DMS53 (cell line): ENCODE measurements around the gene ZNF524.
A peak's percentile ranks its signal among the peaks of the same experiment; 100 is the strongest.
"Not testable (repeated sequence)": the region's sequence is repeated elsewhere in the genome, so short reads cannot be mapped to it uniquely, and the experiment has no call there.

Experiments
- DNase-seq: peaks from one replicate; lab custom pipeline; 2025; lab: John Stamatoyannopoulos, UW

The ZNF524 gene

GRCh38 chr19:55599842-55600661, at the start of gene ZNF524:
Gene ZNF524, plus strand, starts transcription at chr19:55600288. Its CDS starts 1,825 bp downstream, at chr19:55602113.
- DNase-seq, result peak; percentile 94

DNA sequence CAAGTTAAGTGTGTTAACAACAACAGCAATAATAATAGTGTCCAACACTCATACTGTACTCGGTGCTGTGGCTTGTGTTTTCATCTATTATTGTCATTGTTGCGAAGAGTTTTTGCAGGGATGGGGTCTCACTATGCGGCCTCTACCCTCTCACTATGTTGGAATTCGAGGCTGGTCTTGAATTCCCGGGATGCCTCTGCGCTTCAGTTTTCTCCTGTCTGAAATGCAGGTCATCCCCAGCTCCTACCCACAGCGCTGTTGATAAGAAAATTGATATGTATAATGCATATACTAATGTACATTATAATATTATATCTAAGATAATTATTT, 49.8 kb upstream of the ZNF524 start:
- DNase-seq, result no peak

DNA sequence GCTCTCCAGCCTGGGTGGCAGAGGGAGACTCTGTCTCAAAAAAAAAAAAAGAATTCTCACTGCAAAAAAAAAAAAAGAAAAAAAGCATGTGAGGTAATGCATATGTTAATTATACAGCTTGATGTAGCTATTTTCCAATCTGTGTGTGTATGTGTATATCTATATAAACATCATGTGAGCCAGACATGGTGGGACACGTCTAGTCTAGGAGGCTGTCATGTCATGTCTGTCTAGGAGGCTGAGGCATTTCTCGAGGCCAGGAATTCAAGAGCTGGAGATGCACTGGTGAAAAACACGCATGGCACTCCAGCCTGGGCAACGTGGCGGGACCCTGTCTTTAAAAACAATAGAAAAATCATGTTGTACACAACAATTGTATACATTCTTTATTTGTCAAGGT, 47.9 kb upstream of the ZNF524 start:
- no peak for DNase-seq

DNA sequence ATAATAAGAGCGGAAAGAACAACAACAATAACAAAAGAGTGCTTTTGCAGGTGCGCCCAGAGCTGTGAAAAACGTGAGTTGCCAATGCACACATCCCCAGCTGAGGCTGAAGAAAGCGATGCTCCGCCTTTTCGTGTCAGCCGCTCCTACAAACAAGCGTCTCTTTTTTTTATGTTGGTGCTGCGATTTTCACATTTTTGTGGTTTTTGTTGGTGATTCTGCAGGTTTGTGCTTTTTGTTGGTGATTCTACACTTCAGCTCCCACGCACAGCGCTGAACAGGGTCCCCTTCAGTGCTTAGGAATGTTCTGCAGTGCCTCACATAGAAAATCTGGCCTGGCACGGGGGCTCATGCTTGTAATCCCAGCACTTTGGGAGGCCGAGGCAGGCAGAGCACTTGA, 47.5 kb upstream of the ZNF524 start:
- no peak for DNase-seq

- no peak for DNase-seq
Observed at GRCh38 chr19:55553217-55554182, 46.6 kb upstream of the ZNF524 start.

- DNase-seq, result no peak
Observed at GRCh38 chr19:55554302-55554701, 45.8 kb upstream of the ZNF524 start.

GRCh38 chr19:55554741-55555152, 45.3 kb upstream of the ZNF524 start:
- no peak for DNase-seq

GRCh38 chr19:55559684-55560083, 40.4 kb upstream of the ZNF524 start:
- no peak for DNase-seq

GRCh38 chr19:55563261-55563690, 36.8 kb upstream of the ZNF524 start:
- peak; percentile 51 for DNase-seq

DNA sequence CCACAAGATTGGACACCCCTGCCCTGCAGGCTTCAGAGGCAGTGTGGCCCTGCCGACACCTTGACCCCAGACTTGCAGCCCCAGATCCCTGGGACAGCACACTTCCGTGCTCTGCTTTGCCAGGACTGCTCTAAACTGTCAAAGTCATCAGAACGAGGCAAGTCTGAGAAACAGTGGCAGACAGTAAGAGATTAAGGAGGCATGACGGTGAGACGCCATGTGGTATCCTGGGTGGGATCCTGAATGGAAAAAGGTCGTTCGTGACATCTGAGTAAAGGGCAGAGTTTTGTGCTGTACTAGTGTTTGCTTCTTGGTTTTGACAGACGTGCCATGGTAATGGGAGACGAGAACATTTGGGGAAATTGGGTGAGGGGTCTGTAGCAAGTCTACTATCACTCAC, 33.3 kb upstream of the ZNF524 start:
- DNase-seq, result no peak

DNA sequence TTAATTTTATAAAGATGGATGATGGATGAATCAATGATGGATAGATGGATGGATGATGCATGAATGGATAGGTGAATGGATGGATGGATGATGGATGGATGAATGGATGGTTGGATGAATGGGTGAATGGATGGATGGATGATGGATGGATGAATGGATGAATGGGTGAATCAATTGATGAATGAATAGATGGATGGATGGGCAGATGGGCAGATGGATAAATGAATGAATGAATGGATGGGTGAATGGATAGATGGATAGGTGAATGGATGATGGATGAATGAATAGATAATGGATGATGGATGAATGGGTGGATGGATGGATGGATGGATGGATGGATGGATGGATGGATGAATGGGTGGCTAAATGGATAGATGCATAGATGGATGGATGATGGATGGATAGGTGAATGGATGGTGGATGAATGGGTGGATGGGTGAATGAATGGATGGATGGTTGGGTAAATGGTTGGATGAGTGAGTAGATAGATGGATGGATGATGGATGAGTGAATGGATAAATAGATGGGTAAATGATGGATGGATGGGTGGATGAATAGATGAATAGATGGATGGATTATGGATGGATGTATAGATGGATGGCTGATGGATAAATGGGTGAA, 32.3 kb upstream of the ZNF524 start:
- DNase-seq, result no peak

DNA sequence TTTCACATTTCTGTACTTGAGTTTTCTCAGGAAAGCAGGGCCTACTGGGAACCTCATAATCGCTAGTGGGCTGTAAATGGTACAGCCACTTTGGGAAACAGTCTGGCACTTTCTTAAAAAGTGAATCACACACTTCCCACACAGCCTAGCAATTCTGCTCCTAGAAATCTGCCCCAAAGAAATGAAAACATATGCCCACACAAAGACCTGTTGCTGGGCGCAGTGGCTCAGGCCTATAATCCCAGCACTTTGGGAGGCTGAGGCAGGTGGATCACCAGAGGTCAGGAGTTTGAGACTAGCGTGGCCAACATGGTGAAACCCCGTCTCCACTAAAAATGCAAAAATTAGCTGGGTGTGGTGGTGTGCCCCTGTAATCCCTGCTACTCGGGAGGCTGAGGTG, 30.6 kb upstream of the ZNF524 start:
- DNase-seq, result not testable (repeated sequence)

- DNase-seq, result not testable (repeated sequence)
Observed at GRCh38 chr19:55573929-55574328, 26.2 kb upstream of the ZNF524 start.

- no peak for DNase-seq
Observed at GRCh38 chr19:55576746-55577145, 23.3 kb upstream of the ZNF524 start.

- DNase-seq, result no peak
Observed at GRCh38 chr19:55578031-55578760, 21.9 kb upstream of the ZNF524 start.

DNA sequence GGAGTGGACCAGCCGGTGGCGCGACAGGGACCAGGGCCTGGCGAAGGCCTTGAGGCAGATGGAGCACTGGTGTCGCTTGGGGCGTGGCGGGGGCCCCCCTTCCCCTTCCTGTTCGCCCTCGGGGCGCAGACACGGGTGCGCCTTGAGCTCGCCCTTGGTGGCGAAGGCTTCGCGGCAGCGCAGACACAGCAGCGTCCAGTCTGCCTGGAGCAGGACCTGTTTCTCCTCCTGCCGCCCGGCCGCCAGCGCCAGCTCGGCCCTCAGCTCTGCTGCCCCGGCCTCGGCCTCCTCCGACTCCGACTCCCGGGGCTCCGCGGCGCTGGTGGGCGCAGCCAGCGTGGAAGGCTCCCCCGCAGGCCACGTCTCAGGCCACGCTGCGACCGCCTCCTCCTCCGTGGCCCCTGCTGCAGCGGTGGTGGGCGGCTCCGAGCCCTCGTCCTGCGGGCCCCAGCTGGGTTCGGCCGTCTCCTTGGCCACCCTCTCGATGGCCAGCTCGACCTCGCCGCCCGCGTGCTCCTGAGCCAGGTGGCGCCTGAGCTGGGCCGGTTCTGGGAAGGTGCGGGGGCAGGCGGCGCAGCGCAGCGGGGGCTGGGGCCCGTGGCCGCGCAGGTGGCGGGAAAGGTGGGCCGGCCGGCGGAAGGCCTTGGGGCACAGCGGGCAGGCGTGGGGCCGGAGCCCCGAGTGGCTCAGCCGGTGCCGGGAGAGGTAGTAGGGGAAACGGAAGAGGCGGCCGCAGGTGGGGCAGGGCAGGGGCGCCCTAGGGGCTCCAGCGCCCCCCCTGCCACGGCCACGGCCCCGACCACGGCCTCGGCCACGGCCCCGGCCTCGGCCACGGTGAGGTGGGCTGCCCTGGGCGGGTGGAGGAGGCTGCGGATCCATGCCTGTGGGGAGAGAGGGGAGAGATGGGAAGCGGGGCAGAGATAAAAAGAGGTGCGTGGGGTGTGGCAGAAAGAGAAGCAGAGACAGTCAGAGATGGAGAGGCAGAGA, 21.0 kb upstream of the ZNF524 start:
- no peak for DNase-seq

GRCh38 chr19:55579766-55580621, 20.1 kb upstream of the ZNF524 start:
- DNase-seq, result peak; percentile 44

DNA sequence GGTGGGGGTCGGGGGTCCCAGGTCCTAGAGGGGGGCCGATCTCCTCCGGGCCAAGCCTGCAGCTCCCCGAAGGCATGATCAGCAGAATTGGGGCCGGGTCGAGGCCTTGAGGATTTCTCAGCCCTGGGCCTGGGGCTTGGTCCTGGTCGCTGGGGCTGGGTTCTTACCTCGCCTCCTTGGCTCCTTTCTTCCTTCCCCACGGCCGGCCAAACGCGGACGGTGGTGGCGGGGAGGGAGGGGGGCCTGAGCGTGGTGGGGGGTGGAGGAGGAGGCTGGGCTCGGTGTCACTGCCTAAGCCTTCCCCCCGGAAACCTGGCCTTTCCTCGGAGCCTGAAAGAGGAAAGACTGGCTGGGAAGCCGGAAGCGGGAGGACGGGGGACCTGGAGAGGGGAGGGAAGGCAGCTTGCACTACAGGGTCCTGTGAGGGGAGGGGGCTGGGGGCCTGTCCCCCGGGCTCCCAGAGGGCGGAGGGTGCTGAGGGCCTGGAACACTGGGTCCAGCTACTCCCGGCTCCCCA, 19.4 kb upstream of the ZNF524 start, which contains the start of gene ZNF579:
ZNF579 (minus strand) TSS at position 221 of the 517 bp plus-strand sequence. CDS start 1,209 bp downstream, outside the sequence.
- peak; percentile 95 for DNase-seq
